Measurements from ENCODE around the gene SIGLECL1. TPM values are rescaled to one million over a fixed set of nuclear protein-coding genes. Genes with fewer than 3 reads are reported as not detected.

SIGLECL1 gene
- not detected in 2 replicates for polyA plus RNA-seq (2011; rRNA removed)
- not detected in 2 replicates for polyA minus RNA-seq (2011; rRNA and poly(A)+ RNA removed)

DNA sequence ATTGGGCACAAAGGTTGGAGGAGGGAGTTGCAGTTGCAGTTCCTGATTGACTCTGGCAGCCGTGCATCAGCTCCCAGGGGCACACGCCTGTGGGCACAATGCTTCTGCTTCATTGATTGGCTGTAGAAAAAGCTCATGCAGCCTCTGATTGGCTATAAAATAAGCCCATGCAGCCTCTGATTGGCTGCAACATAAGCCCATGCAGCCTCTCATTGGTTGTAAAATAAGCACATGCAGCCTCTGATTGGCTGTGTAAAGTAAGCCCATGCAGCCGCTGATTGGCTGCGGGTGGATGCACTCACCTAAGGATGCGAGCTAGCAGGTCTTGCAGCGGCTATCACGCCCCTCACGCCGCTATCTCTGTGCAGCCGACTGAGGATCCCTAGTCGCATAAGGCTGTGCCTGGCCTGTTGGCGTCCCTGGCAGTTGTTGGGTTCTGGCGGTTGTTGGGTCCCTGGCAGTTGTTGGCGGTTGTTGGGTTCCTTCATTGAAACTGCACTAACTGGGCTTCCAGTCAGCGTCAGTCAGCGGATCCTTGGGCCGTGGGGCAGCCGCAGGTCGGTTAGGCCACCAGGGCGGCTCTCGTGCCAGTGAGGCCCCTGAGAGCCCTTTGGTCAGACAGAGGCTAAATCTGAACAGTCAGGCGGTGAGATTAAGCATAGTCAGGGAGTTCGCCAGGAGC lies at the start of gene SIGLECL1:
Gene SIGLECL1 (plus strand): TSS at position 295 of the 682 bp plus-strand sequence. CDS start 12,993 bp downstream, outside the sequence.
- TF ChIP-seq, protein P1, sequence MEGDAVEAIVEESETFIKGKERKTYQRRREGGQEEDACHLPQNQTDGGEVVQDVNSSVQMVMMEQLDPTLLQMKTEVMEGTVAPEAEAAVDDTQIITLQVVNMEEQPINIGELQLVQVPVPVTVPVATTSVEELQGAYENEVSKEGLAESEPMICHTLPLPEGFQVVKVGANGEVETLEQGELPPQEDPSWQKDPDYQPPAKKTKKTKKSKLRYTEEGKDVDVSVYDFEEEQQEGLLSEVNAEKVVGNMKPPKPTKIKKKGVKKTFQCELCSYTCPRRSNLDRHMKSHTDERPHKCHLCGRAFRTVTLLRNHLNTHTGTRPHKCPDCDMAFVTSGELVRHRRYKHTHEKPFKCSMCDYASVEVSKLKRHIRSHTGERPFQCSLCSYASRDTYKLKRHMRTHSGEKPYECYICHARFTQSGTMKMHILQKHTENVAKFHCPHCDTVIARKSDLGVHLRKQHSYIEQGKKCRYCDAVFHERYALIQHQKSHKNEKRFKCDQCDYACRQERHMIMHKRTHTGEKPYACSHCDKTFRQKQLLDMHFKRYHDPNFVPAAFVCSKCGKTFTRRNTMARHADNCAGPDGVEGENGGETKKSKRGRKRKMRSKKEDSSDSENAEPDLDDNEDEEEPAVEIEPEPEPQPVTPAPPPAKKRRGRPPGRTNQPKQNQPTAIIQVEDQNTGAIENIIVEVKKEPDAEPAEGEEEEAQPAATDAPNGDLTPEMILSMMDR (IDR thresholded peaks at IDR 0.05; ENCODE audit: low read depth, low read length): no peak
- Histone ChIP-seq H3K9me3 (ENCODE audit: control insufficient read depth, insufficient read depth, low read length) (peaks cover 9% of the 10 kb centered on the region), H3K27ac (ENCODE audit: low read depth, low read length) (no peak within 1 kb of the TSS), H3K27me3 (ENCODE audit: control insufficient read depth, insufficient read depth, low read length) (no peaks in the 10 kb centered on the region), H3K4me3 (ENCODE audit: low read depth, low read length) (no peak within 1 kb of the TSS)
- no peak for DNase-seq (ENCODE audit: low read depth, low spot score)
- POLR2A ChIA-PET: no interaction called here
- CTCF ChIA-PET: no interaction called here

DNA sequence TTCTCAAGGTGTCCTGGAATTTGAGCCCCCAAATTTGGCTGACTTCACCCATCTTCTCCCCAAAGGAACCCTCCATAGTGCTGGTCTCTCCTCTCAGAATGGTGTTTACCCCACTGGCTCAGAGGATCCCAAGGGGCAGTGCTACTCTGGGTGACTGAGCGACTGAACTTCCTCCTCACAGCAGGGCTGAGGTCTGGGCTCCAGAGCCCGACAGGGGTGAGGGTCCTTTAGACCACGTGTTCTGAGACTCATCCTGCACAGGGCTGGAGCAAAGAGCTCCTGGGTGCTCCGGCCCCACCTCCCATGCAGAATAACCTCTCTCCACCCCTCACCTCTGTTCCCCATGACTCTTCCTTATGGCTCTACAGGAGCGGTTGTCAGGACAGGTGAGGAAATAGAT lies 49.2 kb upstream of the SIGLECL1 start:
- Histone ChIP-seq H3K4me3 (ENCODE audit: low read depth, low read length) (no peak overlapping the region), H3K27ac (ENCODE audit: low read depth, low read length) (no peak overlapping the region), H3K27me3 (ENCODE audit: control insufficient read depth, insufficient read depth, low read length) (no peaks in the 10 kb centered on the region), H3K9me3 (ENCODE audit: control insufficient read depth, insufficient read depth, low read length) (peaks cover 8% of the 10 kb centered on the region; the same call in 1 of the 2 replicates)
- DNase-seq (ENCODE audit: low read depth, low spot score): no peak
- ChIA-PET CTCF (no interaction called here), POLR2A (no interaction called here)
- TF ChIP-seq, protein P1 (IDR thresholded peaks at IDR 0.05; ENCODE audit: low read depth, low read length): no peak

DNA sequence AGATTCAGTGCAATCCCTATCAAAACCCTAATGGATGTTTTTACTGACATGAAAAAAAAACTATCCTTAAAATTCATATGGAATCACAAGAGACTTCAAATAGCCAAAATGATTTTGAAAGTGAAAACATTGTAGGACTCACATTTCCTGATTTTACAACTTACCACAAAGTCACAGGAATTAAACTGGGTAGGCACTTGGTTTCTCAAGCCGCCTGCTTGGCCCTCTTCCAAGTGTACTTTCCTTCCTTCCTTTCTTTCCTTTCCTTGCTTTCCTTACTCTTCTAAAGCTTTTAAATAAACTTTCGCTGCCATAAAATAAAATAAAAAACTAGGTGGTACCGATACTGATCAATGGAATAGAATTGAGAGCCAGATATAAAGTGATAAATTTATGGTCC lies 47.0 kb upstream of the SIGLECL1 start:
- no peak for DNase-seq (ENCODE audit: low read depth, low spot score)
- Histone ChIP-seq H3K4me3 (ENCODE audit: low read depth, low read length) (no peak overlapping the region), H3K27me3 (ENCODE audit: control insufficient read depth, insufficient read depth, low read length) (no peaks in the 10 kb centered on the region), H3K27ac (ENCODE audit: low read depth, low read length) (no peak overlapping the region), H3K9me3 (ENCODE audit: control insufficient read depth, insufficient read depth, low read length) (peaks cover 4% of the 10 kb centered on the region; the same call in 1 of the 2 replicates)
- ChIA-PET POLR2A (no interaction called here), CTCF (no interaction called here)
- TF ChIP-seq, protein P1 (IDR thresholded peaks at IDR 0.05; ENCODE audit: low read depth, low read length): no peak

- H3K27me3 ChIP-seq (ENCODE audit: control insufficient read depth, insufficient read depth, low read length): no peaks in the 10 kb centered on the region
- DNase-seq (ENCODE audit: low read depth, low spot score): no peak
- TF ChIP-seq, protein P1 (IDR thresholded peaks at IDR 0.05; ENCODE audit: low read depth, low read length): no peak
- ChIA-PET POLR2A (no interaction called here), CTCF (no interaction called here)
- no peak overlapping the region for H3K27ac ChIP-seq (ENCODE audit: low read depth, low read length)
- no peak overlapping the region for H3K4me3 ChIP-seq (ENCODE audit: low read depth, low read length)
- peaks cover 4% of the 10 kb centered on the region; the same call in 1 of the 2 replicates for H3K9me3 ChIP-seq (ENCODE audit: control insufficient read depth, insufficient read depth, low read length)
Measured at GRCh38 chr19:51204321-51204720, 46.6 kb upstream of the SIGLECL1 start.

DNA sequence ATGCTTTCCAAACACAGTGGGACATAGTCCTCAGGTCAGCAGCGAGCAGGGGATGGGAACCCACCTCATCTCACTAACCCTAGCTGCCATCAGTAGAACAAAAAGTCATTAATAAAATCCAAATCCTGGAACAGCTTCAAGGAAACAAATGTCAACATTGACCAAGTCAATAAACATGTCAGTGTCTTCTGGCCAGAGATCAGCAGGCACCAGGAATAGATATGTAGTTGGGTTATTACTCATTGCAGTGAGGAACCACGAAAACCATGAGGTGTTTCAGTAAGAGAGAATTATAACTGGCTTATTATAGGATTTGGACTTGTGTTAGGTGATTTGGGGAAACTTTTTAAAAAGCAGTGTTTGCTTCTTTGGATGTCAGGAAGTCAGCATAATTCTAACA lies 43.1 kb upstream of the SIGLECL1 start:
- H3K4me3 ChIP-seq (ENCODE audit: low read depth, low read length): no peak overlapping the region
- no peaks in the 10 kb centered on the region for H3K27me3 ChIP-seq (ENCODE audit: control insufficient read depth, insufficient read depth, low read length)
- no peaks in the 10 kb centered on the region for H3K9me3 ChIP-seq (ENCODE audit: control insufficient read depth, insufficient read depth, low read length)
- TF ChIP-seq, protein P1 (IDR thresholded peaks at IDR 0.05; ENCODE audit: low read depth, low read length): no peak
- CTCF ChIA-PET: no interaction called here
- H3K27ac ChIP-seq (ENCODE audit: low read depth, low read length): no peak overlapping the region
- DNase-seq (ENCODE audit: low read depth, low spot score): no peak
- POLR2A ChIA-PET: no interaction called here
